SU-DHL-6 (cell line): ENCODE data around the gene SLC35A3.

ENCODE experiments used
- H2AFZ ChIP-seq: fragments of 200-600 bp; sonication (generic); 2 replicates; pipeline ENCODE4 v1.6.1; 2014; ENCODE audit warnings: low read depth, mild to moderate bottlenecking, moderate library complexity, mixed read lengths, antibody characterized with exemption, low read length; ENCODE audit not compliant: severe bottlenecking
- H3F3A ChIP-seq: fragments of 200-600 bp; shearing (Covaris generic); 2 replicates; pipeline ENCODE4 v1.6.0; 2016; ENCODE audit warnings: antibody characterized with exemption, mild to moderate bottlenecking; ENCODE audit not compliant: insufficient read depth
- H3K27ac ChIP-seq: fragments of 200-600 bp; sonication (generic); 2 replicates; pipeline ENCODE4 v1.5.1; 2016; ENCODE audit warnings: low read depth, mild to moderate bottlenecking, low read length, moderate library complexity, mixed read lengths
- H3K27me3 ChIP-seq: fragments of 200-600 bp; sonication (generic), shearing (Covaris generic); 2 replicates; pipeline ENCODE4 v1.6.0; 2014; ENCODE audit warnings: mild to moderate bottlenecking, low read length
- H3K36me3 ChIP-seq: fragments of 200-600 bp; sonication (generic); 2 replicates; pipeline ENCODE4 v1.6.1; 2014; ENCODE audit warnings: mild to moderate bottlenecking, low read length, mixed read lengths
- H3K4me2 ChIP-seq: fragments of 300-600, 200-600 bp; shearing (Covaris generic), sonication (generic); 2 replicates; pipeline ENCODE4 v1.6.0; 2014; ENCODE audit warnings: low read length, low read depth, mild to moderate bottlenecking; ENCODE audit not compliant: poor library complexity, severe bottlenecking
- H3K4me3 ChIP-seq: fragments of 200-600 bp; sonication (generic); 2 replicates; pipeline ENCODE4 v1.5.1; 2014; ENCODE audit warnings: antibody characterized with exemption, low read length, mild to moderate bottlenecking, mixed read lengths; ENCODE audit not compliant: insufficient read depth, poor library complexity, severe bottlenecking
- H3K79me2 ChIP-seq: fragments of 200-600 bp; sonication (generic); 2 replicates; pipeline ENCODE4 v1.6.1; 2014; ENCODE audit warnings: mild to moderate bottlenecking, low read length, moderate library complexity; ENCODE audit not compliant: insufficient read depth
- H3K9ac ChIP-seq: fragments of 200-600 bp; sonication (generic); 2 replicates; pipeline ENCODE4 v1.7.0; 2014; ENCODE audit warnings: mild to moderate bottlenecking, low read length
- H3K9me2 ChIP-seq: fragments of 200-600 bp; sonication (generic); replicated peaks from 2 replicates; pipeline ENCODE4 v1.6.1; 2014; ENCODE audit warnings: low read length; ENCODE audit not compliant: insufficient read depth
- H3K9me3 ChIP-seq: fragments of 200-600 bp; sonication (generic); 2 replicates; pipeline ENCODE4 v1.6.1; 2014; ENCODE audit warnings: low read length, mixed read lengths; ENCODE audit not compliant: insufficient read depth
- H4K20me1 ChIP-seq: fragments of 200-600 bp; sonication (generic); 2 replicates; pipeline ENCODE4 v1.6.1; 2014; ENCODE audit warnings: low read depth, mild to moderate bottlenecking, antibody characterized with exemption, low read length, moderate library complexity, mixed read lengths
- CTCF ChIP-seq: fragments of 200-600 bp; sonication (generic); IDR thresholded peaks from one replicate; pipeline ENCODE4 v1.5.1; 2017; ENCODE audit warnings: antibody characterized with exemption, mild to moderate bottlenecking, low read length, moderate library complexity; ENCODE audit not compliant: insufficient read depth, poor library complexity, severe bottlenecking
- EZH2phosphoT487 ChIP-seq: fragments of 200-600 bp; sonication (generic), shearing (Covaris generic); conservative IDR thresholded peaks from 2 replicates; pipeline ENCODE4 v1.6.1; 2018; ENCODE audit warnings: mild to moderate bottlenecking, antibody characterized with exemption, low read length, moderate library complexity, mixed read lengths

SLC35A3 gene

DNA sequence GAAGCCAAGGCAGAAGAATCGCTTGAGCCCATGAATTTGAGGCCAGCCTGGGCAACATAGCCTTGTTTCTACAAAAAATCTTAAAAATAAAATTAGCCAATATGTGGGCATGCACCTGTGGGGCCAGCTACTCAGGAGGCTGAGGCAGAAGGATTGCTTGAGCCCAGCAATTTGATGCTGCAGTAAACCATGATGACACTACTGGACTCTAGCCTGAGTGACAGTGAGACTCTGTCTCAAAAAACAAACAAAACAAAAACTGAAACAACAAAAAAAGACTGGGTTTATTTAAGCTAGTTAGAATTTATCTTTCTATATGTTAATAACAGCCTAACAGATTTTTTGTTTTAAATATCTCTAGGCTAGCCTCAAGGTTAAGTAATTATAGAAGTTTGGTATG is 57.4 kb downstream of the SLC35A3 start:
- no peak overlapping the region for H3K27ac ChIP-seq

DNA sequence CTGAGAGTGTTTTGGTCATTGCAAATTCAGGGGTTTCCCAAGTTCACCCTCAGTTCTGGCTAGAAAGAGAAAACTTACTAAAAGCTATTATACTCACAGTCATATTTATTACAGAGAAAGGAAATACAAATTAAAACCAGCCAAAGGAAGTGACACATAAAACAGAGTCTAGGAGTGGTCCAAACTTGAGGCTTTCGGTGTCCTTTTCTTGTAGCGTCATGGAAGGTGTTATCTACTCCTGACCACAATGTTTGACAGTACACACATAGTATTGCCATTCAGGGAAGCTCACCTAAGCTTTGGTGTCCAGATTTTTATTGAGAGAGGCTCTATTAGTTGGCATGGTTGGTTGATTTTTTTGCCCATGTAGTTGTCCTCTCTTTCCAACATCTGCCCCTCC is 59.0 kb downstream of the SLC35A3 start:
- Histone ChIP-seq H4K20me1 (no peaks in the 10 kb centered on the region), H3K9me2 (no peaks in the 10 kb centered on the region), H3K27me3 (no peaks in the 10 kb centered on the region), H3K9ac (no peak overlapping the region), H3F3A (peaks cover 23% of the 10 kb centered on the region; the same call in 1 of the 2 replicates), H3K9me3 (no peaks in the 10 kb centered on the region), H3K4me2 (no peak overlapping the region), H3K27ac (no peak overlapping the region), H3K79me2 (no peaks in the 10 kb centered on the region), H3K4me3 (no peak overlapping the region), H2AFZ (no peak overlapping the region), H3K36me3 (no peaks in the 10 kb centered on the region; the same call in 1 of the 2 replicates)
- TF ChIP-seq EZH2phosphoT487: no peak
- no peak for TF ChIP-seq CTCF

More for the DNA sequence above, 57.4 kb downstream of the SLC35A3 start:
- H3K4me2 ChIP-seq: no peak overlapping the region
- H3K9me2 ChIP-seq: no peaks in the 10 kb centered on the region
- H3K27me3 ChIP-seq: no peaks in the 10 kb centered on the region
- peaks cover under 1% of the 10 kb centered on the region; the same call in 1 of the 2 replicates for H3K36me3 ChIP-seq
- no peak overlapping the region for H2AFZ ChIP-seq
- no peaks in the 10 kb centered on the region for H3K79me2 ChIP-seq
- TF ChIP-seq EZH2phosphoT487: no peak
- no peak for TF ChIP-seq CTCF
- no peaks in the 10 kb centered on the region for H4K20me1 ChIP-seq
- no peak overlapping the region for H3K4me3 ChIP-seq
- peaks cover 17% of the 10 kb centered on the region; the same call in 1 of the 2 replicates for H3F3A ChIP-seq
- H3K9me3 ChIP-seq: no peaks in the 10 kb centered on the region
- H3K9ac ChIP-seq: no peak overlapping the region

- H3K9me3 ChIP-seq: no peaks in the 10 kb centered on the region
- TF ChIP-seq EZH2phosphoT487 (no peak), CTCF (peak; percentile 32)
- peak overlapping the region; percentile 90 for H3K4me2 ChIP-seq
- H3K4me3 ChIP-seq: no peak overlapping the region
- H3K9ac ChIP-seq: no peak overlapping the region
- H4K20me1 ChIP-seq: no peaks in the 10 kb centered on the region
- H3K27ac ChIP-seq: peak overlapping the region; percentile 8; the same call in 1 of the 2 replicates
- no peak overlapping the region for H2AFZ ChIP-seq
- H3K36me3 ChIP-seq: no peaks in the 10 kb centered on the region
- H3F3A ChIP-seq: peaks cover 31% of the 10 kb centered on the region; the same call in 1 of the 2 replicates
- no peaks in the 10 kb centered on the region for H3K9me2 ChIP-seq
- H3K27me3 ChIP-seq: no peaks in the 10 kb centered on the region
- peaks cover 44% of the 10 kb centered on the region for H3K79me2 ChIP-seq
Measured at GRCh38 chr1:100034470-100034869, 64.7 kb downstream of the SLC35A3 start.
